GM12878 (cell line): ENCODE data around the gene VIPR2. TPM values are rescaled to one million over a fixed set of nuclear protein-coding genes. Genes with fewer than 3 reads are reported as not detected.

Experiments
- ATAC-seq: fragments of 200-7000 bp; cut with Tn5 transposase; 3 replicates; pipeline ENCODE4 v1.9.1; 2020; ENCODE audit warnings: mild to moderate bottlenecking, moderate library complexity
- BruUV-seq: library from RNA; stranded (reverse); fragments of 400-500 nt; replicated peaks from 2 replicates; lab custom pipeline; 2021; lab: Mats Ljungman, UMichigan
- CTCF ChIA-PET: fragments of 300-600 bp; sonication (Branson Sonifier 250); formaldehyde crosslinking; extraction: SDS; loops from one replicate; lab custom pipeline; 2021; ENCODE audit warnings: inconsistent platforms; lab: Yijun Ruan, JAX
- POLR2A ChIA-PET: fragments of 350-600 bp; formaldehyde crosslinking; extraction: SDS; loops from one replicate; lab custom pipeline; 2021; ENCODE audit warnings: inconsistent platforms; lab: Charles Lee
- RAD21 ChIA-PET: fragments of 300-600 bp; sonication (Branson Sonifier 250); formaldehyde crosslinking; loops from one replicate; lab custom pipeline; 2023; ENCODE audit warnings: antibody characterized with exemption; ENCODE audit not compliant: unreplicated experiment; lab: Charles Lee
- SMC1A ChIA-PET: fragments of 300-600 bp; sonication (Branson Sonifier 250); formaldehyde crosslinking; loops from one replicate; lab custom pipeline; 2023; ENCODE audit not compliant: unreplicated experiment, uncharacterized antibody; lab: Charles Lee
- DNase-seq: peaks from one replicate; pipeline ENCODE4 v3.0.0-alpha.2; 2011; ENCODE audit warnings: low read depth, low spot score
- FAIRE-seq: peaks from 3 replicates; lab custom pipeline; 2011; peaks lifted over from hg19 to GRCh38; lab: Jason Lieb, UNC
- H2AFZ ChIP-seq: 2 replicates; pipeline ENCODE4 v1.6.0; 2011; ENCODE audit warnings: low read depth, low read length, control low read depth; ENCODE audit not compliant: control insufficient read depth
- H3K27ac ChIP-seq: 2 replicates; pipeline ENCODE4 v1.5.1; 2011; ENCODE audit warnings: control low read depth; ENCODE audit not compliant: control insufficient read depth, insufficient read depth
- H3K27me3 ChIP-seq, 2 experiments: replicated peaks in 1 of 2; 2 replicates each; pipeline versions ENCODE4 v1.6.0 to v1.6.1; 2011; ENCODE audit warnings: low read length in 1 of 2; ENCODE audit not compliant: control insufficient read depth in 2 of 2, insufficient read depth in 2 of 2
- H3K36me3 ChIP-seq, 2 experiments: 2 replicates each; pipeline ENCODE4 v1.5.1; 2011; ENCODE audit warnings: low read length in 1 of 2; ENCODE audit not compliant: control insufficient read depth in 2 of 2, insufficient read depth in 2 of 2
- H3K4me1 ChIP-seq: 2 replicates; pipeline ENCODE4 v1.6.1; 2011; ENCODE audit warnings: mild to moderate bottlenecking, low read length, moderate library complexity, mixed read lengths; ENCODE audit not compliant: control insufficient read depth, insufficient read depth
- H3K4me2 ChIP-seq: 2 replicates; pipeline ENCODE4 v1.6.0; 2011; ENCODE audit warnings: control low read depth; ENCODE audit not compliant: control insufficient read depth, insufficient read depth
- H3K4me3 ChIP-seq: fragments of 200-600 bp; sonication (generic); 2 replicates; pipeline ENCODE4 v1.5.1; 2016
- H3K79me2 ChIP-seq: 2 replicates; pipeline ENCODE4 v1.6.0; 2011; ENCODE audit warnings: low read length; ENCODE audit not compliant: control insufficient read depth, insufficient read depth
- H3K9ac ChIP-seq: 2 replicates; pipeline ENCODE4 v1.8.0; 2011; ENCODE audit warnings: low read length, control low read depth, mixed read lengths; ENCODE audit not compliant: control insufficient read depth, insufficient read depth
- H3K9me3 ChIP-seq: replicated peaks from 3 replicates; pipeline ENCODE4 v1.5.1; 2011; ENCODE audit warnings: mild to moderate bottlenecking, low read length; ENCODE audit not compliant: control insufficient read depth, insufficient read depth
- H4K20me1 ChIP-seq: 2 replicates; pipeline ENCODE4 v1.6.0; 2011; ENCODE audit not compliant: control insufficient read depth, insufficient read depth
- BRCA1 ChIP-seq: IDR thresholded peaks from 2 replicates; pipeline ENCODE4 v1.6.1; 2011; ENCODE audit warnings: low read depth, low read length, improper control_type of control experiment
- CBFB ChIP-seq: IDR thresholded peaks from 2 replicates; pipeline ENCODE4 v1.6.1; 2016; ENCODE audit warnings: antibody characterized with exemption, low read depth
- E2F4 ChIP-seq: IDR thresholded peaks from 2 replicates; pipeline ENCODE4 v1.6.1; 2012; ENCODE audit warnings: low read depth, low read length, improper control_type of control experiment
- HDAC2 ChIP-seq: fragments of 200-600 bp; sonication (generic); IDR thresholded peaks from 2 replicates; pipeline ENCODE4 v1.6.1; 2017
- HSF1 ChIP-seq: fragments of 150-350 bp; IDR thresholded peaks from 2 replicates; pipeline ENCODE4 v1.6.1; 2014; ENCODE audit warnings: mild to moderate bottlenecking, low read depth, low read length
- IKZF2 ChIP-seq, 2 experiments: fragments of 450-650 bp; IDR thresholded peaks; 2 replicates each; pipeline ENCODE4 v1.6.1; 2017; ENCODE audit warnings: mild to moderate bottlenecking in 2 of 2, moderate library complexity in 2 of 2
- IRF3 ChIP-seq: fragments of 450-650 bp; IDR thresholded peaks from 2 replicates; pipeline ENCODE4 v1.6.1; 2014; ENCODE audit warnings: mild to moderate bottlenecking
- KAT2A ChIP-seq: conservative IDR thresholded peaks from 2 replicates; pipeline ENCODE4 v1.6.1; 2011; ENCODE audit warnings: low read depth, low read length; ENCODE audit not compliant: control insufficient read depth
- KDM1A ChIP-seq: fragments of 200-600 bp; sonication (generic); IDR thresholded peaks from 2 replicates; pipeline ENCODE4 v1.6.1; 2016; ENCODE audit warnings: borderline replicate concordance
- LARP7 ChIP-seq: fragments of 450-650 bp; IDR thresholded peaks from 2 replicates; pipeline ENCODE4 v1.6.1; 2017; ENCODE audit warnings: mild to moderate bottlenecking
- MEF2A ChIP-seq: IDR thresholded peaks from 2 replicates; pipeline ENCODE4 v1.6.1; 2011; ENCODE audit warnings: low read depth, mild to moderate bottlenecking, low read length, moderate library complexity; ENCODE audit not compliant: insufficient read depth
- NFYB ChIP-seq: IDR thresholded peaks from 2 replicates; pipeline ENCODE4 v1.6.1; 2011; ENCODE audit warnings: low read depth, mild to moderate bottlenecking, low read length, improper control_type of control experiment, moderate library complexity; ENCODE audit not compliant: insufficient read depth
- PML ChIP-seq: IDR thresholded peaks from 2 replicates; pipeline ENCODE4 v1.6.1; 2012; ENCODE audit warnings: low read length, inconsistent platforms
- RAD51 ChIP-seq: fragments of 450-650 bp; IDR thresholded peaks from 2 replicates; pipeline ENCODE4 v1.6.1; 2016; ENCODE audit warnings: moderate library complexity, mild to moderate bottlenecking, inconsistent platforms
- SPI1 ChIP-seq: IDR thresholded peaks from 2 replicates; pipeline ENCODE4 v1.6.1; 2011; ENCODE audit warnings: low read depth, mild to moderate bottlenecking, low read length, moderate library complexity, borderline replicate concordance; ENCODE audit not compliant: insufficient read depth
- SREBF1 ChIP-seq: IDR thresholded peaks from 2 replicates; pipeline ENCODE4 v1.6.1; 2012; ENCODE audit warnings: mild to moderate bottlenecking, low read length
- TBL1XR1 ChIP-seq: IDR thresholded peaks from 2 replicates; pipeline ENCODE4 v1.6.1; 2012; ENCODE audit warnings: low read depth, low read length, improper control_type of control experiment
- ZSCAN29 ChIP-seq: fragments of 450-650 bp; IDR thresholded peaks from 2 replicates; pipeline ENCODE4 v1.6.1; 2017; ENCODE audit warnings: mild to moderate bottlenecking, moderate library complexity
- ZZZ3 ChIP-seq: IDR thresholded peaks from 2 replicates; pipeline ENCODE4 v1.6.1; 2011; ENCODE audit warnings: low read depth; ENCODE audit not compliant: control insufficient read depth, insufficient read length
- WGBS: methylation state at CpG from one replicate; pipeline ENCODE4 v1.1.6; 2016; ENCODE audit warnings: low lambda C conversion rate; ENCODE audit not compliant: insufficient replicate concordance, insufficient coverage; ENCODE audit errors: missing lambda C conversion rate; 5-methylcytosine and 5-hydroxymethylcytosine counted together
- in situ Hi-C: fragments of 300-500 bp; cut with MboI; formaldehyde crosslinking; loops from 9 replicates; pipeline ENCODE4 v1.14.3; 2018; ENCODE audit warnings: mixed read lengths
- intact Hi-C: fragments of 100-400 bp; cut with micrococcal nuclease; formaldehyde crosslinking; loops from one replicate; pipeline ENCODE4 v1.14.2; 2022; ENCODE audit not compliant: unreplicated experiment
- polyA plus RNA-seq, 11 experiments: library from polyadenylated mRNA; depleted of rRNA in 4 of 11; unstranded in 6 of 11; stranded (reverse) in 5 of 11; fragments of >200 nt; fragmentation: Nextera tagmentation in 4 of 11; fragmentation: Illumina TruSeq in 1 of 11; extraction: Ambion mirVana in 4 of 11; extraction: Trizol in 1 of 11; gene quantifications; 1 replicate in 1 of 11; 2 replicates in 10 of 11; pipeline versions ENCODE4 v1.2.1 to v1.2.3, GENCODE V29; 2011 to 2016; ENCODE audit warnings: inconsistent platforms in 2 of 11, missing spikeins in 2 of 11, low read depth in 1 of 11
- total RNA-seq, 4 experiments: library from RNA; depleted of rRNA in 3 of 4; stranded (reverse); fragments of >200 nt in 3 of 4; fragmentation: Illumina TruSeq in 1 of 4; extraction: Trizol in 1 of 4; gene quantifications; 2 replicates each; pipeline versions ENCODE4 v1.2.1 to v1.2.3, GENCODE V29; 2013 to 2021

The VIPR2 gene
- total and polyA plus RNA-seq, 10 of the 15 experiments (the other 5 are each of a cell fraction or from before 2014, with no cell fraction given) = not detected

- TF ChIP-seq MEF2A = no peak
These were observed 26.0 kb downstream of the VIPR2 start (continued) for GRCh38 chr7:159118623-159119022.

- SMC1A ChIA-PET = no interaction called here
- WGBS = 52% methylated on average over 13 of the region's 13 CpGs
- no peaks in the 10 kb centered on the region for H3K4me1 ChIP-seq
- TF ChIP-seq BRCA1 (no peak), KAT2A (no peak), SPI1 (no peak), HDAC2 (no peak), NFYB (no peak), LARP7 (no peak), TBL1XR1 (no peak), RAD51 (no peak), SREBF1 (no peak), E2F4 (no peak), ZSCAN29 (no peak), KDM1A (no peak), IKZF2 (IDR thresholded peaks at IDR 0.05) (no peak), IRF3 (no peak), PML (no peak), CBFB (no peak), HSF1 (no peak), ZZZ3 (no peak)
- no peak for FAIRE-seq
- H4K20me1 ChIP-seq = no peaks in the 10 kb centered on the region
- no peak overlapping the region for H2AFZ ChIP-seq
- ATAC-seq = no peak
- no peaks in the 10 kb centered on the region for H3K9me3 ChIP-seq
- in situ Hi-C loops = no loop called here
- no peak overlapping the region for H3K27ac ChIP-seq
- CTCF ChIA-PET = no interaction called here
- H3K9ac ChIP-seq = no peak overlapping the region
- POLR2A ChIA-PET = no interaction called here
- H3K36me3 ChIP-seq = no peaks in the 10 kb centered on the region
- DNase-seq = no peak
- peaks cover 0 to 3% of the 10 kb centered on the region in 2 experiments; a peak in 1 of 4 replicates for H3K27me3 ChIP-seq
- intact Hi-C loops = no loop called here
- H3K4me2 ChIP-seq = no peak overlapping the region
- no peak overlapping the region for H3K4me3 ChIP-seq
- BruUV-seq = no TSS peak
- RAD21 ChIA-PET = no interaction called here
- no peaks in the 10 kb centered on the region for H3K79me2 ChIP-seq
These were observed 26.5 kb downstream of the VIPR2 start for GRCh38 chr7:159118197-159118595.
